Spleen (tissue), 11 donors: ENCODE results near the gene GMEB2. TPM values are rescaled to one million over a fixed set of nuclear protein-coding genes. Genes with fewer than 3 reads are reported as not detected.
"Not testable (repeated sequence)": the region's sequence is repeated elsewhere in the genome, so short reads cannot be mapped to it uniquely, and the experiment has no call there.

Experiments used
- DNase-seq: peaks from one replicate; pipeline ENCODE4 v3.0.0-alpha.2; 2020
- H3K27ac ChIP-seq, 8 donors: fragments of 200-600 bp; sonication (generic) in 7 of 8; 1 replicate in 4 of 8; 2 replicates in 4 of 8; pipeline versions ENCODE4 v1.5.0 to v1.8.0; 2016 to 2021; ENCODE audit warnings: inconsistent platforms in 4 of 8, mild to moderate bottlenecking in 4 of 8, moderate library complexity in 1 of 8
- H3K27me3 ChIP-seq, 7 donors: fragments of 200-600 bp; sonication (generic) in 6 of 7; replicated peaks in 1 of 7; 1 replicate in 4 of 7; 2 replicates in 3 of 7; pipeline versions ENCODE4 v1.5.0 to v1.8.0; 2016 to 2021; ENCODE audit warnings: inconsistent platforms in 3 of 7, mild to moderate bottlenecking in 1 of 7
- H3K36me3 ChIP-seq, 6 donors: fragments of 200-600 bp; sonication (generic) in 5 of 6; 1 replicate in 4 of 6; 2 replicates in 2 of 6; pipeline versions ENCODE4 v1.5.0 to v1.8.0; 2016 to 2021; ENCODE audit warnings: inconsistent platforms in 2 of 6
- H3K4me1 ChIP-seq, 6 donors: fragments of 200-600 bp; sonication (generic) in 5 of 6; 1 replicate in 3 of 6; 2 replicates in 3 of 6; pipeline versions ENCODE4 v1.5.0 to v1.8.0; 2016 to 2021; ENCODE audit warnings: inconsistent platforms in 3 of 6
- H3K4me3 ChIP-seq, 8 donors: fragments of 200-600 bp; sonication (generic) in 7 of 8; 1 replicate in 4 of 8; 2 replicates in 4 of 8; pipeline versions ENCODE4 v1.5.0 to v1.8.0; 2016 to 2021; ENCODE audit warnings: inconsistent platforms in 4 of 8, mild to moderate bottlenecking in 4 of 8, moderate library complexity in 2 of 8
- H3K9me3 ChIP-seq, 8 donors: fragments of 200-600 bp; sonication (generic) in 7 of 8; 1 replicate in 4 of 8; 2 replicates in 4 of 8; pipeline versions ENCODE4 v1.5.0 to v1.8.0; 2016 to 2021; ENCODE audit warnings: inconsistent platforms in 4 of 8
- POLR2A ChIP-seq, 3 donors: fragments of 450-650 bp; IDR thresholded peaks; one replicate each; pipeline ENCODE4 v1.5.1; 2017; ENCODE audit warnings: antibody characterized with exemption in 3 of 3, mild to moderate bottlenecking in 1 of 3
- POLR2AphosphoS5 ChIP-seq, 3 donors: sonication (generic); formaldehyde crosslinking; IDR thresholded peaks; one replicate each; pipeline ENCODE4 v1.5.1; 2017; ENCODE audit warnings: antibody characterized with exemption in 3 of 3
- WGBS, 5 donors: extraction: QIAGEN DNeasy Blood & Tissue Kit in 3 of 5; methylation state at CpG; one replicate each; pipeline versions ENCODE4 v1.1.5 to v1.1.7; 2013 to 2018; 5-methylcytosine and 5-hydroxymethylcytosine counted together
- intact Hi-C: fragments of 100-400 bp; cut with DNase I; formaldehyde crosslinking; loops from one replicate; pipeline ENCODE4 v1.15.0; 2023; ENCODE audit warnings: low total_unique reads
- polyA plus RNA-seq, 3 donors: library from polyadenylated mRNA; stranded (reverse); fragments of 200-250 nt; gene quantifications; one replicate each; pipeline ENCODE4 v1.2.1, GENCODE V29; 2013
- total RNA-seq, 7 donors: library from RNA; depleted of rRNA in 3 of 7; stranded (reverse); fragments of >200 nt in 3 of 7; fragmentation: NEBNext Ultra II Directional in 4 of 7; extraction: Animal tissue kit (Norgen Biotek cat#: 25700) in 4 of 7; gene quantifications; one replicate each; pipeline versions ENCODE4 v1.1.0 to v1.2.1, GENCODE V29; 2016 to 2021
- TF ChIP-seq, protein P1 (sequence below), 11 experiments: fragments of 200-600 bp in 7 of 11; fragments of 450-650 bp in 4 of 11; sonication (generic) in 4 of 11; IDR thresholded peaks in 8 of 11; conservative IDR thresholded peaks in 3 of 11; 1 replicate in 7 of 11; 2 replicates in 4 of 11; pipeline versions ENCODE4 v1.4.0 to v1.8.0; 2016 to 2021; ENCODE audit warnings: antibody characterized with exemption in 11 of 11, inconsistent platforms in 4 of 11, mild to moderate bottlenecking in 1 of 11
- donor health status: healthy with polysubstance abuse.
- donor health status: DM: no; HTN: no; CAD: no; lungs with moderate emphysema.
- donor health status: DM: no; HTN: no; CAD: no.
- donor health status: Bipolar disorder and iron deficiency.
- donor health status: healthy.
- donor health status: DM: no; HTN: no; CAD: no.
- donor health status: DM: yes; HTN: yes; CAD: no.

The GMEB2 gene
- total and polyA plus RNA-seq, 10 donors: 8.6 to 15.0 (median 12.5) TPM

DNA sequence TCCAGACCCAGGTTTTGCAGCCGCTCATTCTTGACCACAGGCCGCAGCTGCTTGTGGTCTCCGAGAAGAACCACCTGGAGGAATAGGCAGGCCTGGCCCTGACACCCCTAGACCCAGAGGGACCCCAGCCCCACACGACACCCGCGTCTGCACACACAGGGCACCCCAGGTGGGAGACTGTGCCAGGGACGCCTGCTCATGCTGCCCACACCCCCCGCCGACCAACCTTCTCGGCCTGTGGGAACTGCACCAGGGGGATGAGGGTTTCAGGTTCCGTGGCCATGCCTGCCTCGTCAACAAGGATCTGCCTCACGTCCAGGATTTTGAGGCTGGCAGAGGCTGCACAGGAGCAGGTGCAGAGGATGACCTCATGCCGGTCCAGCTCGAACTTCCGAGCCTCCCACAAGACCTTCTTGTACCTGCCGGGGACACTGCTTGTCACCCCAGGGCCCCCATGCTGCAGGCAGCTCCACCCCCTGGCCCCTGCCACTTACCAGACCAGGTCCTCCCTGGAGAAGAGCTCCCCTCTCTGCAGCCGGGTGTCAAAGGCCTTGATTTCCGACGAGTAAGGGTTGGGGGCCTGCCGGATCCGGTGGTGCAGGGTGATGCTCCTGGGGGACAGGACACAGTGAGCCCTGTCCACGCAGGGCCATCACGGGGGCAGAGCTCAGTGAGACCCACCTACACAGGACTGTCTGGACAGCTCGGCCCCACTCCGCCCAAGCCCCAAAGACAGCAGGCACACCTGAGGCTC, 65.9 kb downstream of the GMEB2 start:
- WGBS, 5 donors: 92 to 95% (median 95%) methylated on average over 20 to 26 of the region's 26 CpGs
- TF ChIP-seq, protein P1, sequence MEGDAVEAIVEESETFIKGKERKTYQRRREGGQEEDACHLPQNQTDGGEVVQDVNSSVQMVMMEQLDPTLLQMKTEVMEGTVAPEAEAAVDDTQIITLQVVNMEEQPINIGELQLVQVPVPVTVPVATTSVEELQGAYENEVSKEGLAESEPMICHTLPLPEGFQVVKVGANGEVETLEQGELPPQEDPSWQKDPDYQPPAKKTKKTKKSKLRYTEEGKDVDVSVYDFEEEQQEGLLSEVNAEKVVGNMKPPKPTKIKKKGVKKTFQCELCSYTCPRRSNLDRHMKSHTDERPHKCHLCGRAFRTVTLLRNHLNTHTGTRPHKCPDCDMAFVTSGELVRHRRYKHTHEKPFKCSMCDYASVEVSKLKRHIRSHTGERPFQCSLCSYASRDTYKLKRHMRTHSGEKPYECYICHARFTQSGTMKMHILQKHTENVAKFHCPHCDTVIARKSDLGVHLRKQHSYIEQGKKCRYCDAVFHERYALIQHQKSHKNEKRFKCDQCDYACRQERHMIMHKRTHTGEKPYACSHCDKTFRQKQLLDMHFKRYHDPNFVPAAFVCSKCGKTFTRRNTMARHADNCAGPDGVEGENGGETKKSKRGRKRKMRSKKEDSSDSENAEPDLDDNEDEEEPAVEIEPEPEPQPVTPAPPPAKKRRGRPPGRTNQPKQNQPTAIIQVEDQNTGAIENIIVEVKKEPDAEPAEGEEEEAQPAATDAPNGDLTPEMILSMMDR (IDR thresholded peaks at IDR 0.05 in 8 of 11, conservative IDR thresholded peaks at IDR 0.05 in 3 of 11): no peak
- no peak for TF ChIP-seq POLR2AphosphoS5 (IDR thresholded peaks at IDR 0.05)
- no peak for TF ChIP-seq POLR2A (IDR thresholded peaks at IDR 0.05)
- Histone ChIP-seq H3K27ac (no peak overlapping the region), H3K36me3 (peaks cover 3 to 97% (median 75%) of the 10 kb centered on the region in 6 donors), H3K4me3 (no peak overlapping the region), H3K4me1 (peaks cover 0 to 17% (median 2%) of the 10 kb centered on the region in 6 donors), H3K27me3 (no peaks in the 10 kb centered on the region), H3K9me3 (no peaks in the 10 kb centered on the region)
- DNase-seq: no peak
- intact Hi-C loops: no loop called here

DNA sequence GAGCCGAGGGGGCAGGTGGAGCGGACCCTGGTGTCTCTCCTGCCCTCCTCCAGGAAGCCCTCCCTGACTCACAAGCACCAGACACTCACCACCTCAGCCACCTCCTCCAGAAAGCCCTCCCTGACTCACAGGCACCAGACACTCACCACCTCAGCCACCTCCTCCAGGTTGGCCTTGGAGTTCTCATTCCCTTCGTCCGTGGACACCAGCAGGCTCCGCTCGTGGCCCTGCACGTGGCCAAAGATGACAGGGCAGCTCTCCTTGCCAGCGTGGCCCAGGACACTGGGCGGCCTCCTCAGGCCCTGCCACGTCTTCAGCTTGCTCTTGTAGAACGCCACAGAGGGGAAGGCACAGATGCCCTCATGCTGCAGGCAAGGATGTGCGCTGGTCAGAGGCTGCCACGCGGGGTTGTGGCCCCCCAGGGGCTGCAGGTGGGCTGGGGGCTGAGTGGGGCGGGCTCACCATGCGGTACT, 66.5 kb downstream of the GMEB2 start:
- intact Hi-C loops: no loop called here

DNA sequence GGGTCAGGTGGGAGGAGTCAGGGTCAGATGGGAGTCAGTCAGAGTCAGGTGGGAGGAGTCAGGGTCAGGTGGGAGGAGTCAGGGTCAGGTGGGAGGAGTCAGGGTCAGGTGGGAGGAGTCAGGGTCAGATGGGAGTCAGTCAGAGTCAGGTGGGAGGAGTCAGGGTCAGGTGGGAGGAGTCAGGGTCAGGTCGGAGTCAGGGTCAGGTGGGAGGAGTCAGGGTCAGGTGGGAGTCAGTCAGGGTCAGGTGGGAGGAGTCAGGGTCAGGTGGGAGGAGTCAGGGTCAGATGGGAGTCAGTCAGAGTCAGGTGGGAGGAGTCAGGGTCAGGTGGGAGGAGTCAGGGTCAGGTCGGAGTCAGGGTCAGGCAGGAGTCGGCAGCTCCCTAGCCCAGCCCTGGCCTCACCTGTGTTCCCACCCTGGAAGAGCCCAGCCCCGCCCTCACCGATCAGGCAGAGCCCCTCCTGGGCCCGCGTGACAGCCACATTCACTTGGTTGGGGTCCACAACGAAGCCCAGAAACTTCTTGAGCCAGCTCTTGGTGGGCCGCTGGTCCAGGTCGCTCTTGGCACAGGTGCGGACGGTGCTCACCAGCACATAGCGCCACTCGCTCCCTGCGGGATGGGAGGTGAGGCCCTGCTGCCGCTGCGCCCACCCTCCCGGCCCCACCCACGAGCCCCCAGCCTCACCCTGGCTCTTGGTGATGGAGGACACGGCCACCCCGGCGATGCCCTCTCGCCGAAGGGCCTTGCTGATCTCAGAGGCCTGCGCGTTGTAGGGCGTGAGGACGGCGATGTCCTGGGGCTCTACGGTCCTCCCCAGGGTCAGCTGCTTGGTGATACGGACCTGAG, 67.2 kb downstream of the GMEB2 start:
- H3K9me3 ChIP-seq, H3K27ac ChIP-seq, H3K27me3 ChIP-seq, DNase-seq, H3K4me3 ChIP-seq, intact Hi-C loops: not testable (repeated sequence)
- 91 to 98% (median 95%) methylated on average over 19 to 31 of the region's 31 CpGs for WGBS, 5 donors
- peaks cover 2 to 29% (median 8%) of the 10 kb centered on the region in 6 donors for H3K4me1 ChIP-seq
- H3K36me3 ChIP-seq: peaks cover 3 to 88% (median 61%) of the 10 kb centered on the region in 6 donors

More for the DNA sequence above, 66.5 kb downstream of the GMEB2 start:
- H3K36me3 ChIP-seq: peaks cover 3 to 95% (median 68%) of the 10 kb centered on the region in 6 donors
- H3K4me3 ChIP-seq: no peak overlapping the region
- H3K27me3 ChIP-seq: no peaks in the 10 kb centered on the region
- H3K4me1 ChIP-seq: peaks cover 0 to 22% (median 2%) of the 10 kb centered on the region in 6 donors
- no peak overlapping the region for H3K27ac ChIP-seq
- WGBS, 5 donors: 94 to 98% (median 97%) methylated on average over 12 to 16 of the region's 16 CpGs
- TF ChIP-seq POLR2AphosphoS5 (IDR thresholded peaks at IDR 0.05): no peak
- TF ChIP-seq, protein P1 (IDR thresholded peaks at IDR 0.05 in 8 of 11, conservative IDR thresholded peaks at IDR 0.05 in 3 of 11): no peak
- H3K9me3 ChIP-seq: no peaks in the 10 kb centered on the region
- no peak for DNase-seq

DNA sequence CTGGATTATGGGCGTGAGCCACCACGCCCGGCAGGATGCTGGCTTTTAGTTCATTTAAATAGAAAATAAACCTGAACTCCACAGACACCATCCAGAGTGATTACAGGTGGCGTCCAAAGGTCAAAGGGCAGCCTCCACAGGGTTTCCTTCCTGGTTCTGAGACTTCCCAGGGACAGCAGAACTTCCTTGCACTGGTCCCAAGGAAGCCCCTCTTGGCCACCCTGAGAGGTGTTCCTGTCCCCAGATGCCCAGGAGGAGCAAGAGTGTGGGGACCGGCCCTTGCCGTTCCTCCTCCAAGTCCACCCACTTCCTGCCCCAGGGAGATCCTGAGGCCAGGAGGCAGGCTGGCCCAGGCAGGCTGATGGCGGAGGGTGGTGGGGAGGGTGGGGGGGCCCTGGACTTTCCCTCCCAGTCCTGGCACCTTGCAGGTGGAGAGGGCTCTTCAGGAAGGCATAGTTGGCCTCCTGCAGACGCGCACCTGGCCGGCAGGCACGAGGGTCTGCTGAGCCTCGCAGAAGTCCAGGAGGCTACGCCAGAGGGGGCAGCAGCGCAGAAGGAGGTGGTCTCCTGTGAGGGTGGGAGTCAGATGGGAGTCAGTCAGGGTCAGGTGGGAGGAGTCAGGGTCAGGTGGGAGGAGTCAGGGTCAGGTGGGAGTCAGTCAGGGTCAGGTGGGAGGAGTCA, 68.0 kb downstream of the GMEB2 start:
- 85 to 96% (median 90%) methylated on average over 14 of the region's 14 CpGs for WGBS, 5 donors

More for the DNA sequence above, 68.0 kb downstream of the GMEB2 start:
- intact Hi-C loops: no loop called here
- no peak for DNase-seq
- peaks cover 3 to 81% (median 54%) of the 10 kb centered on the region in 6 donors for H3K36me3 ChIP-seq
- no peaks in the 10 kb centered on the region for H3K9me3 ChIP-seq
- H3K4me1 ChIP-seq: peaks cover 6 to 36% (median 16%) of the 10 kb centered on the region in 6 donors
- no peak overlapping the region for H3K4me3 ChIP-seq
- TF ChIP-seq POLR2A (IDR thresholded peaks at IDR 0.05) (no peak), POLR2AphosphoS5 (IDR thresholded peaks at IDR 0.05) (no peak)
- H3K27ac ChIP-seq: no peak overlapping the region
- peaks cover 0 to 9% (median 1%) of the 10 kb centered on the region in 7 donors for H3K27me3 ChIP-seq
